ENCODE data around the gene IQCH.

- TF ChIP-seq POLR2A (IDR thresholded peaks at IDR 0.05) (no peak), CTCF (IDR thresholded peaks at IDR 0.05) (no peak)
Measured at GRCh38 chr15:67227431-67227830, 27.2 kb upstream of the IQCH start.
